Vagina (tissue), 2 donors: Measurements from ENCODE around the gene SFI1. TPM values are rescaled to one million over a fixed set of nuclear protein-coding genes. Genes with fewer than 3 reads are reported as not detected.
A peak's percentile ranks its signal among the peaks of the same experiment; 100 is the strongest.
"Not testable (repeated sequence)": the region's sequence is repeated elsewhere in the genome, so short reads cannot be mapped to it uniquely, and the experiment has no call there.

Experiments
- DNase-seq, 2 donors: peaks; one replicate each; pipeline ENCODE4 v3.0.0-alpha.2; 2017; ENCODE audit errors: extremely low spot score in 2 of 2
- H3K27ac ChIP-seq: fragments of 200-600 bp; sonication (generic); one replicate; pipeline ENCODE4 v1.5.1; 2019
- H3K27me3 ChIP-seq: fragments of 200-600 bp; sonication (generic); one replicate; pipeline ENCODE4 v1.5.1; 2019
- H3K36me3 ChIP-seq, 2 donors: fragments of 200-600 bp; sonication (generic); one replicate each; pipeline ENCODE4 v1.5.1; 2017 to 2019
- H3K4me1 ChIP-seq: fragments of 200-600 bp; sonication (generic); one replicate; pipeline ENCODE4 v1.5.1; 2019
- H3K4me3 ChIP-seq, 2 donors: fragments of 200-600 bp; sonication (generic); 1 replicate in 1 of 2; 2 replicates in 1 of 2; pipeline ENCODE4 v1.5.1; 2016 to 2019
- H3K9me3 ChIP-seq: fragments of 200-600 bp; sonication (generic); one replicate; pipeline ENCODE4 v1.5.1; 2019
- POLR2A ChIP-seq, 2 donors: fragments of 450-650 bp; IDR thresholded peaks; one replicate each; pipeline ENCODE4 v1.6.1; 2017; ENCODE audit warnings: antibody characterized with exemption in 2 of 2, mild to moderate bottlenecking in 2 of 2, moderate library complexity in 2 of 2
- POLR2AphosphoS5 ChIP-seq, 2 donors: sonication (generic); formaldehyde crosslinking; IDR thresholded peaks; one replicate each; pipeline ENCODE4 v1.9.0; 2017; ENCODE audit warnings: antibody characterized with exemption in 2 of 2, mild to moderate bottlenecking in 2 of 2, low read depth in 1 of 2; ENCODE audit not compliant: insufficient read depth in 1 of 2
- intact Hi-C: fragments of 100-400 bp; cut with DNase I; formaldehyde crosslinking; loops from one replicate; pipeline ENCODE4 v1.15.1; 2023
- total RNA-seq: library from RNA; depleted of rRNA; stranded (reverse); fragments of >200 nt; gene quantifications from one replicate; pipeline ENCODE4 v1.2.3, GENCODE V29; 2016
- TF ChIP-seq, protein P1 (sequence below), 3 experiments: fragments of 450-650 bp in 2 of 3; fragments of 200-600 bp in 1 of 3; sonication (generic) in 1 of 3; IDR thresholded peaks; one replicate each; pipeline ENCODE4 v1.5.1; 2017 to 2019; ENCODE audit warnings: antibody characterized with exemption in 3 of 3, mild to moderate bottlenecking in 2 of 3, moderate library complexity in 2 of 3

SFI1 gene
- total RNA-seq, 1 donor from 2014 or later = 33.6 TPM

DNA sequence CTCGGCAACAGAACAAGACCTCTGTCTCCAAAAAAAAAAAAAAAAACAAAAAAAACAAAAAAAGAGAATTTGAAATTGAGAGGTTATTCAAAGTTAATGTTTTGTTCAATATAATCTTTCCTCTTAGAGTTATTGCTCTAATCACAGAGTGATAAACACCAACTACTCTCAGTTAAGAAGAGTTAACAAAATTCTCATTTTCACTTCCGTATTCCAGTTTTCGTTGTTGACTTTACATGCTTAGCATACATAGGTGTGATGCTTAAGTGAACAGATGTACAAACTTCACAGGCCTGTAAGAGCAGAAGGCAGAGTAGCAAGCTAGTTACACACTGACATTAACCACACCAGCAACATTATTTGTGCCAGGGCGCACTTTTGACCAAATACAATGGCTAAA is 19.0 kb upstream of the SFI1 start:
- no peak for TF ChIP-seq POLR2A (IDR thresholded peaks at IDR 0.05)
- TF ChIP-seq POLR2AphosphoS5 (IDR thresholded peaks at IDR 0.05; ENCODE audit: insufficient read depth in 1 of 2, low read depth in 1 of 2) = no peak
- TF ChIP-seq, protein P1, sequence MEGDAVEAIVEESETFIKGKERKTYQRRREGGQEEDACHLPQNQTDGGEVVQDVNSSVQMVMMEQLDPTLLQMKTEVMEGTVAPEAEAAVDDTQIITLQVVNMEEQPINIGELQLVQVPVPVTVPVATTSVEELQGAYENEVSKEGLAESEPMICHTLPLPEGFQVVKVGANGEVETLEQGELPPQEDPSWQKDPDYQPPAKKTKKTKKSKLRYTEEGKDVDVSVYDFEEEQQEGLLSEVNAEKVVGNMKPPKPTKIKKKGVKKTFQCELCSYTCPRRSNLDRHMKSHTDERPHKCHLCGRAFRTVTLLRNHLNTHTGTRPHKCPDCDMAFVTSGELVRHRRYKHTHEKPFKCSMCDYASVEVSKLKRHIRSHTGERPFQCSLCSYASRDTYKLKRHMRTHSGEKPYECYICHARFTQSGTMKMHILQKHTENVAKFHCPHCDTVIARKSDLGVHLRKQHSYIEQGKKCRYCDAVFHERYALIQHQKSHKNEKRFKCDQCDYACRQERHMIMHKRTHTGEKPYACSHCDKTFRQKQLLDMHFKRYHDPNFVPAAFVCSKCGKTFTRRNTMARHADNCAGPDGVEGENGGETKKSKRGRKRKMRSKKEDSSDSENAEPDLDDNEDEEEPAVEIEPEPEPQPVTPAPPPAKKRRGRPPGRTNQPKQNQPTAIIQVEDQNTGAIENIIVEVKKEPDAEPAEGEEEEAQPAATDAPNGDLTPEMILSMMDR (IDR thresholded peaks at IDR 0.05) = no peak
- H3K36me3 ChIP-seq = peaks cover 0 to 29% of the 10 kb centered on the region in 2 donors
- intact Hi-C loops = no loop called here
- no peaks in the 10 kb centered on the region for H3K27me3 ChIP-seq
- H3K4me3 ChIP-seq = no peak overlapping the region
- no peak for DNase-seq
- no peaks in the 10 kb centered on the region for H3K9me3 ChIP-seq
- no peaks in the 10 kb centered on the region for H3K4me1 ChIP-seq
- no peak overlapping the region for H3K27ac ChIP-seq

DNA sequence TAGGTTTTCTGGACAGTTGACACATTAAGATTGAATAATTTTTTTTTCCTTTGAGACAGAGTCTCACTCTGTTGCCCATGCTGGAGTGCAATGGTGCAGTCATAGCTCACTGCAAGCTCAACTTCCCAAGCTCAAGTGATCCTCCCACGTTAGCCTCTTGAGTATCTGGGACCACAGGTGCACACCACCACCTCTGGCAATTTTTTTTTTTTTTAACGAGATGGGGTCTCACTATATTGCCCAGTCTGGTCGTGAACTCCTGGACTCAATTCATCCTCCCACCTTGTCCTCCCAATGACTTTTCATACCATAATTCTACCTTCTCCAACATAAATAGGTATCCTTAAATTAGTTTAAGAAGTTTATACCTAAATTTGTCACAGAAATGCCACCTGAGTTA is 15.2 kb upstream of the SFI1 start:
- intact Hi-C loops = no loop called here
- no peak for DNase-seq
- Histone ChIP-seq H3K36me3 (peaks cover 0 to 24% of the 10 kb centered on the region in 2 donors), H3K9me3 (no peaks in the 10 kb centered on the region), H3K4me3 (no peak overlapping the region), H3K4me1 (peaks cover 18% of the 10 kb centered on the region), H3K27me3 (no peaks in the 10 kb centered on the region), H3K27ac (no peak overlapping the region)
- TF ChIP-seq POLR2AphosphoS5 (IDR thresholded peaks at IDR 0.05; ENCODE audit: insufficient read depth in 1 of 2, low read depth in 1 of 2) = no peak

DNA sequence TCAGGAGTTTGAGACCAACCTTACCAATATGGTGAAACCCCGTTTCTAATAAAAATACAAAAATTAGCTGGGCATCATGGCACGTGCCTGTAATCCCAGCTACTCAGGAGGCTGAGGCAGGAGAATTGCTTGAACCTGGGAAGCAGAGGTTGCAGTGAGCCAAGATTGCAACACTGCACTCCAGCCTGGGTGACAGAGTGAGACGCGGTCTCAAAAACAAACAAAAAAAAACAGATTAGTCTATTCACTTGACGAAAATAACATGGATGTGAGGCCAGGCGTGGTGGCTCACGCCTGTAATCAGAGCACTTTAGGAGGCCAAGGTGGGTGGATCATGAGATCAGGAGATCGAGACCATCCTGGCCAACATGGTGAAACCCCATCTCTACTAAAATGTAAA is 13.9 kb upstream of the SFI1 start:
- intact Hi-C loops, H3K9me3 ChIP-seq, DNase-seq, H3K27me3 ChIP-seq, H3K4me3 ChIP-seq, H3K27ac ChIP-seq: not testable (repeated sequence)
- Histone ChIP-seq H3K36me3 (peaks cover 0 to 27% of the 10 kb centered on the region in 2 donors), H3K4me1 (peaks cover 21% of the 10 kb centered on the region)

DNA sequence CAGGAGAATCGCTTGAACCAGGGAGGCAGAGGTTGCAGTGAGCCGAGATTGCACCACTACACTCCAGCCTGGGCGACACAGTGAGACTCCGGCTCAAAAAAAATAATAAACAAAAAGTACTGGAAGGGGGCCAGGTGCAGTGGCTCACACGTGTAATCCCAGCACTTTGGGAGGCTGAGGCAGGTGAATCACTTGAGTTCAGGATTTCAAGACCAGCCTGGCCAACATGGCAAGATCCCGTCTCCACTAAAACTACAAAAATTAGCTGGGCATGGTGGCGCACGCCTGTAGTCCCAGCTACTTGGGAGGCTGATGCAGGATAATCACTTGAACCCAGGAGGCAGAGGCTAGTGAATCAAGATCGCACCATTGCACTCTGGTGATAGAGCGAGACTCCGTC is 10.0 kb upstream of the SFI1 start:
- H3K4me3 ChIP-seq, DNase-seq, intact Hi-C loops, H3K9me3 ChIP-seq, H3K27me3 ChIP-seq, H3K27ac ChIP-seq: not testable (repeated sequence)
- Histone ChIP-seq H3K36me3 (peaks cover 0 to 15% of the 10 kb centered on the region in 2 donors), H3K4me1 (peaks cover 48% of the 10 kb centered on the region)

DNA sequence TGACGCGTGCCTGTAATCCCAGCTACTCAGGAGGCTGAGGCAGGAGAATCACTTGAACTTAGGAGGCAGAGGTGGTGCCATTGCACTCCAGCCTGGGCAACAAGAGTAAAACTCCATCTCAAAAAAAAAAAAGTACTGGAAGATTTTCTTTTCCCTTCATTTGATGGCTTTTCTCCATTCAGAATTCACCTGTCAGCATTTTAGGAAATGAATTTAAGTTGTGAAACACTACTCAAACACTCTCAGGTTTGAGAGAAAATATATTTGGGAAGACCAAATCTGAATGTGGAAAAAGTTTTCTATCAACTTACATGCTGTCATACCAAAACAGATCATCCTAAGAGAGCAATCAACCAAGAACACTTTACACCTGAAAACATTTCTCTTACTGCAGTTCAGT is 9.4 kb upstream of the SFI1 start:
- no peak overlapping the region for H3K4me3 ChIP-seq
- H3K36me3 ChIP-seq = peaks cover 0 to 9% of the 10 kb centered on the region in 2 donors
- H3K27me3 ChIP-seq = no peaks in the 10 kb centered on the region
- H3K4me1 ChIP-seq = peaks cover 51% of the 10 kb centered on the region
- TF ChIP-seq POLR2AphosphoS5 (IDR thresholded peaks at IDR 0.05; ENCODE audit: insufficient read depth in 1 of 2, low read depth in 1 of 2) (no peak), POLR2A (IDR thresholded peaks at IDR 0.05) (no peak)
- TF ChIP-seq, protein P1 (IDR thresholded peaks at IDR 0.05) = no peak
- DNase-seq = no peak
- H3K27ac ChIP-seq = no peak overlapping the region
- intact Hi-C loops = no loop called here
- no peaks in the 10 kb centered on the region for H3K9me3 ChIP-seq

DNA sequence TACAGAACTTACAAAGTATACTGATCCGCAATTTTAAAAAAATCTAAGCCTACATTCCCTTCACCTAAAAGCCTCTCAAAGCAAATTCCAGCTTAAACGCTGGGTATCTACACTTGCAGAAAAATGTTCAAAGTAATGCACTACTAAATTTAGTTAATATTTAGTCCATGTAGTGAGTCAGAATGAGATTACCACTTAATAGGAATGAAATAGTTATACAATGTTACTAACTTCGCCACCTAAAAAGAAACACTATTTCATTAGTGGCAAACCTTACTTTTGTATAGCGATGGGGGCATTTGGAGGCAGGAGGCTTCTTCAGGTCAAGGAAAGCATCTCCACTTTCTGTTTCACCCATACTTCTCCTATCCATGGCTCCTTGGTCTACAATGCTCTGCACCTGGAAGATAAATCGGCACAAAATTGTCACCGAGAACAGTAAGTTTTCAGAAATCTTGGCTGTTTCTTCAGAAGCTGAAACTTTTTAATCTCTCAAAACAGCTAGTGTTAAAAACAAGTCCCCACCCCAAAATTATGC is 7.9 kb upstream of the SFI1 start:
- peaks cover 0 to 6% of the 10 kb centered on the region in 2 donors for H3K36me3 ChIP-seq
- intact Hi-C loops = no loop called here
- peaks cover 51% of the 10 kb centered on the region for H3K4me1 ChIP-seq
- no peak for DNase-seq
- H3K9me3 ChIP-seq = no peaks in the 10 kb centered on the region
- no peak overlapping the region for H3K27ac ChIP-seq
- TF ChIP-seq, protein P1 (IDR thresholded peaks at IDR 0.05) = no peak
- TF ChIP-seq POLR2A (IDR thresholded peaks at IDR 0.05) = no peak
- peak overlapping the region; percentile 63 to 82 for H3K4me3 ChIP-seq
- H3K27me3 ChIP-seq = no peaks in the 10 kb centered on the region
